Neural progenitor cell (in vitro differentiated cells): ENCODE results near the gene BTF3.

Experiments
- EZH2 ChIP-seq: fragments of 200-600 bp; sonication (generic); IDR thresholded peaks from 2 replicates; pipeline ENCODE4 v1.6.1; 2017; ENCODE audit warnings: antibody characterized with exemption, mild to moderate bottlenecking, moderate library complexity
- TF ChIP-seq, protein P1 (sequence below): fragments of 200-600 bp; sonication (generic); IDR thresholded peaks from 2 replicates; pipeline ENCODE4 v1.5.1; 2017; ENCODE audit warnings: antibody characterized with exemption, mild to moderate bottlenecking

DNA sequence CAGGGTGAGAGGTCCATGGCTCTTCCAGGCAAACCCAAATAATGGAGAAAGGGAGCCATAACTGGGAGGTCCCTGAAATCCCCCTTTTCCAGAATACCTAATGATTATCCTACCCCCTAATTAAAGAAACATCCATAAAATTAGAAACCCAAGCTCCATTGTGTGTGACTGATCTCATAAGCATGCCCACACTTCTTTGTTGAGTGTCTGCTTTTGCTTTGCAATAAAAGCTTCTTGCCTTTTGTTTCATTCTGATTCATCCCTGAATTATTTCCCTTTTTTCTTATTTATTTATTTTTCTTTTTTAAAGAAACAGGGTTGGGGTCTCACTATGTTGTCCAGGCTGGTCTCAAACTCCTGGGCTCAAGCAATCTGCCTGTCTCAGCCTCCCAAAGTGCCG, 33.1 kb downstream of the BTF3 start:
- no peak for TF ChIP-seq EZH2
- TF ChIP-seq, protein P1, sequence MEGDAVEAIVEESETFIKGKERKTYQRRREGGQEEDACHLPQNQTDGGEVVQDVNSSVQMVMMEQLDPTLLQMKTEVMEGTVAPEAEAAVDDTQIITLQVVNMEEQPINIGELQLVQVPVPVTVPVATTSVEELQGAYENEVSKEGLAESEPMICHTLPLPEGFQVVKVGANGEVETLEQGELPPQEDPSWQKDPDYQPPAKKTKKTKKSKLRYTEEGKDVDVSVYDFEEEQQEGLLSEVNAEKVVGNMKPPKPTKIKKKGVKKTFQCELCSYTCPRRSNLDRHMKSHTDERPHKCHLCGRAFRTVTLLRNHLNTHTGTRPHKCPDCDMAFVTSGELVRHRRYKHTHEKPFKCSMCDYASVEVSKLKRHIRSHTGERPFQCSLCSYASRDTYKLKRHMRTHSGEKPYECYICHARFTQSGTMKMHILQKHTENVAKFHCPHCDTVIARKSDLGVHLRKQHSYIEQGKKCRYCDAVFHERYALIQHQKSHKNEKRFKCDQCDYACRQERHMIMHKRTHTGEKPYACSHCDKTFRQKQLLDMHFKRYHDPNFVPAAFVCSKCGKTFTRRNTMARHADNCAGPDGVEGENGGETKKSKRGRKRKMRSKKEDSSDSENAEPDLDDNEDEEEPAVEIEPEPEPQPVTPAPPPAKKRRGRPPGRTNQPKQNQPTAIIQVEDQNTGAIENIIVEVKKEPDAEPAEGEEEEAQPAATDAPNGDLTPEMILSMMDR: no peak
